DND-41 (cell line): Measurements from ENCODE around the gene PLA2G4A.

ENCODE experiments used
- ATAC-seq: fragments of 200-7000 bp; cut with Tn5 transposase; 3 replicates; pipeline ENCODE4 v1.9.1; 2021; ENCODE audit warnings: low read depth; ENCODE audit not compliant: insufficient read depth
- DNase-seq: peaks from one replicate; pipeline ENCODE4 v3.0.0-alpha.2; 2020
- H2AFZ ChIP-seq: 2 replicates; pipeline ENCODE4 v1.6.0; 2012; ENCODE audit warnings: low read depth, low read length
- H3K27ac ChIP-seq: 2 replicates; pipeline ENCODE4 v1.5.1; 2012; ENCODE audit warnings: low read length, inconsistent platforms
- H3K27me3 ChIP-seq: fragments of 200-600 bp; sonication (generic); 2 replicates; pipeline ENCODE4 v1.6.0; 2012; ENCODE audit warnings: low read length, mild to moderate bottlenecking, inconsistent platforms; ENCODE audit not compliant: insufficient read depth, poor library complexity
- H3K36me3 ChIP-seq: 2 replicates; pipeline ENCODE4 v1.5.1; 2012; ENCODE audit warnings: low read length, inconsistent platforms; ENCODE audit not compliant: insufficient read depth
- H3K4me1 ChIP-seq: 2 replicates; pipeline ENCODE4 v1.5.1; 2012; ENCODE audit warnings: mild to moderate bottlenecking, low read length; ENCODE audit not compliant: insufficient read depth
- H3K4me2 ChIP-seq: 2 replicates; pipeline ENCODE4 v1.6.0; 2012; ENCODE audit warnings: mild to moderate bottlenecking, moderate library complexity, low read length, inconsistent platforms; ENCODE audit not compliant: insufficient read depth
- H3K4me3 ChIP-seq, 2 experiments: fragments of 200-600 bp in 1 of 2; shearing (Covaris generic) in 1 of 2; 2 replicates each; pipeline ENCODE4 v1.5.1; 2012 to 2016; ENCODE audit warnings: inconsistent platforms in 2 of 2, low read length in 2 of 2, mild to moderate bottlenecking in 2 of 2, low read depth in 1 of 2, moderate library complexity in 1 of 2
- H3K79me2 ChIP-seq: 2 replicates; pipeline ENCODE4 v1.6.0; 2012; ENCODE audit warnings: low read length, inconsistent platforms; ENCODE audit not compliant: insufficient read depth
- H3K9ac ChIP-seq: 2 replicates; pipeline ENCODE4 v1.6.0; 2012; ENCODE audit warnings: low read depth, mild to moderate bottlenecking, inconsistent platforms, low read length, moderate library complexity
- H3K9me3 ChIP-seq: 2 replicates; pipeline ENCODE4 v1.5.1; 2012; ENCODE audit warnings: low read length, moderate library complexity, mild to moderate bottlenecking, inconsistent platforms; ENCODE audit not compliant: insufficient read depth, severe bottlenecking
- H4K20me1 ChIP-seq: 2 replicates; pipeline ENCODE4 v1.6.0; 2012; ENCODE audit warnings: low read length; ENCODE audit not compliant: insufficient read depth
- CTCF ChIP-seq: IDR thresholded peaks from 2 replicates; pipeline ENCODE4 v1.5.1; 2012; ENCODE audit warnings: borderline replicate concordance, low read length, moderate library complexity, mild to moderate bottlenecking; ENCODE audit not compliant: poor library complexity, severe bottlenecking; ENCODE audit errors: extremely low read depth
- EZH2 ChIP-seq: IDR thresholded peaks from 3 replicates; pipeline ENCODE4 v1.6.1; 2012; ENCODE audit warnings: borderline replicate concordance, low read depth, mild to moderate bottlenecking, moderate library complexity, low read length, inconsistent platforms; ENCODE audit not compliant: severe bottlenecking

The PLA2G4A gene

GRCh38 chr1:186923486-186923885 lies 94.7 kb downstream of the PLA2G4A start:
- H3K4me1 ChIP-seq: no peaks in the 10 kb centered on the region
- H3K27ac ChIP-seq: no peak overlapping the region
- H4K20me1 ChIP-seq: no peaks in the 10 kb centered on the region
- DNase-seq (no peak), ATAC-seq (no peak)
- no peak overlapping the region for H3K9ac ChIP-seq
- no peaks in the 10 kb centered on the region for H3K79me2 ChIP-seq
- TF ChIP-seq CTCF (no peak), EZH2 (no peak)
- no peaks in the 10 kb centered on the region for H3K36me3 ChIP-seq
- H3K27me3 ChIP-seq: no peaks in the 10 kb centered on the region
- H3K4me2 ChIP-seq: no peak overlapping the region
- no peak overlapping the region for H2AFZ ChIP-seq
- no peak overlapping the region for H3K4me3 ChIP-seq
- H3K9me3 ChIP-seq: no peaks in the 10 kb centered on the region

- H4K20me1 ChIP-seq: no peaks in the 10 kb centered on the region
- H3K4me2 ChIP-seq: no peak overlapping the region
- H3K27me3 ChIP-seq: no peaks in the 10 kb centered on the region
- H3K4me3 ChIP-seq: no peak overlapping the region
- ATAC-seq (no peak), DNase-seq (no peak)
- TF ChIP-seq EZH2 (no peak), CTCF (no peak)
- H2AFZ ChIP-seq: no peak overlapping the region
- no peaks in the 10 kb centered on the region for H3K79me2 ChIP-seq
- H3K9me3 ChIP-seq: no peaks in the 10 kb centered on the region
- no peak overlapping the region for H3K27ac ChIP-seq
- no peaks in the 10 kb centered on the region for H3K4me1 ChIP-seq
- no peak overlapping the region for H3K9ac ChIP-seq
- no peaks in the 10 kb centered on the region for H3K36me3 ChIP-seq
These were observed 97.3 kb downstream of the PLA2G4A start for GRCh38 chr1:186925881-186926669.

- ATAC-seq: no peak
- Histone ChIP-seq H3K27ac (no peak overlapping the region), H3K4me2 (no peak overlapping the region), H3K9ac (no peak overlapping the region), H3K9me3 (no peaks in the 10 kb centered on the region), H3K27me3 (no peaks in the 10 kb centered on the region), H3K4me1 (no peaks in the 10 kb centered on the region), H3K79me2 (no peaks in the 10 kb centered on the region), H3K36me3 (no peaks in the 10 kb centered on the region), H2AFZ (no peak overlapping the region), H3K4me3 (no peak overlapping the region), H4K20me1 (no peaks in the 10 kb centered on the region)
- no peak for DNase-seq
- TF ChIP-seq CTCF (no peak), EZH2 (no peak)
These were observed 99.1 kb downstream of the PLA2G4A start for GRCh38 chr1:186927884-186928283.
